GM18505 (cell line): Measurements from ENCODE around the gene SCGB2B2.
"Not testable (repeated sequence)": the region's sequence is repeated elsewhere in the genome, so short reads cannot be mapped to it uniquely, and the experiment has no call there.

Experiments
- ATAC-seq: cut with Tn5 transposase; IDR thresholded peaks from one replicate; pipeline ENCODE4 v1.9.1; 2021; ENCODE audit not compliant: unreplicated experiment
- POLR2A ChIP-seq: IDR thresholded peaks from 4 replicates; pipeline ENCODE4 v1.6.1; 2011; ENCODE audit warnings: borderline replicate concordance; ENCODE audit not compliant: insufficient read depth, insufficient read length; ENCODE audit errors: extremely low read depth

SCGB2B2 gene

GRCh38 chr19:34676697-34677385, at the start of gene SCGB2B2:
SCGB2B2 (minus strand) TSS chr19:34677159; CDS start chr19:34594563, 82,596 bp downstream.
- ATAC-seq, result peak; percentile 38
- TF ChIP-seq POLR2A, result no peak

GRCh38 chr19:34725400-34725799, 48.4 kb upstream of the SCGB2B2 start:
- no peak for ATAC-seq
- no peak for TF ChIP-seq POLR2A

- ATAC-seq, result no peak
Observed at GRCh38 chr19:34722353-34722752, 45.4 kb upstream of the SCGB2B2 start.

GRCh38 chr19:34715357-34715756, 38.4 kb upstream of the SCGB2B2 start:
- TF ChIP-seq POLR2A, result no peak
- ATAC-seq, result no peak

More at GRCh38 chr19:34722353-34722752, 45.4 kb upstream of the SCGB2B2 start:
- no peak for TF ChIP-seq POLR2A

- ATAC-seq, result no peak
- no peak for TF ChIP-seq POLR2A
Observed at GRCh38 chr19:34713262-34713637, 36.3 kb upstream of the SCGB2B2 start.

GRCh38 chr19:34712395-34713261, 35.7 kb upstream of the SCGB2B2 start:
- ATAC-seq, result no peak
- no peak for TF ChIP-seq POLR2A

GRCh38 chr19:34711890-34712289, 34.9 kb upstream of the SCGB2B2 start:
- no peak for TF ChIP-seq POLR2A

GRCh38 chr19:34707661-34708060, 30.7 kb upstream of the SCGB2B2 start:
- TF ChIP-seq POLR2A, result no peak
- ATAC-seq, result no peak

More at GRCh38 chr19:34711890-34712289, 34.9 kb upstream of the SCGB2B2 start:
- ATAC-seq, result no peak

- TF ChIP-seq POLR2A, result no peak
Observed at GRCh38 chr19:34692549-34692948, 15.6 kb upstream of the SCGB2B2 start.

GRCh38 chr19:34690372-34690771, 13.4 kb upstream of the SCGB2B2 start:
- ATAC-seq, result no peak
- no peak for TF ChIP-seq POLR2A

More at GRCh38 chr19:34692549-34692948, 15.6 kb upstream of the SCGB2B2 start:
- ATAC-seq, result no peak

- no peak for ATAC-seq
- TF ChIP-seq POLR2A, result no peak
Observed at GRCh38 chr19:34688592-34688991, 11.6 kb upstream of the SCGB2B2 start.

- ATAC-seq, result no peak
- no peak for TF ChIP-seq POLR2A
Observed at GRCh38 chr19:34687348-34687747, 10.4 kb upstream of the SCGB2B2 start.

- no peak for ATAC-seq
- no peak for TF ChIP-seq POLR2A
Observed at GRCh38 chr19:34686455-34686854, 9.5 kb upstream of the SCGB2B2 start.

GRCh38 chr19:34685266-34685665, 8.3 kb upstream of the SCGB2B2 start:
- ATAC-seq, result not testable (repeated sequence)
